ENCODE results near the gene CARS1.
A peak's percentile ranks its signal among the peaks of the same experiment; 100 is the strongest.

CARS1 gene

DNA sequence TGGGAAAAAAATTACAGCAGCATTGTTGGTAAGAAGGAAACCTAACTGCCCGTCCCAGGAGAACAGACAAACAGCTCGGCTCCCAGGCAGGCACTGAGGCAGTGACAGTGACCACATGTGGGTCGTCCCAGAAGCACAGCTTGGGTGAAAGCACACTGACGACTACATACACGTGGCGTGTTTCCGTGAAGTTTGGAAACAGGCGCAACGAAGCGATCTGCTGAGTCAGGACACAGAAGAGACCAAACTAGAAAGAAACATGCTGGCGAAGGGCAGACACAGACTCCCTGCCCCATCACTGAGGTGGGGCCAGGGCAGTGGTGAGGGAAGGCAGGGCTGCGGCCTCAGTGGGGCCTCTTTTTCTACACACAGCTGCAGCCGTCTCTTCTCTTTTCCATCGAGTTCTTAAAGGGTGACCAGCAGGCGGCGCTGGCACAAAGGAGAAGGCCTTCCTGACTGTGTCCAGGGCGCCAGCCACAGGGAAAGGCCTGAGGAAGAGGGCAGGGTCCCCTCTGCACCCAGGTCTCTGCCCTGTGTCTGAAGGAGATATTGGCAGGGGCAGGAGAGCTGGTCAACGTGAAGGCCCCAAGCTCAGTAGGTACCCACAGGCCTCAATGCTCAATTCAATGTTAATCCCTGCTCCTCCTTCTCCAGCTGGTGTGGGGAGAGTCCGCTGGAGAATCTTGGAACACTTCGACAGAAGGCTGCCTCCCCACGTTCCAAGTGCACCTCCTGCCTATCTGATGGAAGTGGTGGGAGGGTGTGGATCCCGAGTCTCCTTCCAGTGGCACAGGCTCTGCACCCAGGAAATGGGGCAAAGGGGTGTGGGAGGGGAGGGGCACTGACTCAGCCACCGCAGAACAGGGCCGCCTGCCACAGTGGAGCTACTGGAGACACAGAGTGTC is 19.9 kb downstream of the CARS1 start:
- DNase-seq = peak; percentile 20

DNA sequence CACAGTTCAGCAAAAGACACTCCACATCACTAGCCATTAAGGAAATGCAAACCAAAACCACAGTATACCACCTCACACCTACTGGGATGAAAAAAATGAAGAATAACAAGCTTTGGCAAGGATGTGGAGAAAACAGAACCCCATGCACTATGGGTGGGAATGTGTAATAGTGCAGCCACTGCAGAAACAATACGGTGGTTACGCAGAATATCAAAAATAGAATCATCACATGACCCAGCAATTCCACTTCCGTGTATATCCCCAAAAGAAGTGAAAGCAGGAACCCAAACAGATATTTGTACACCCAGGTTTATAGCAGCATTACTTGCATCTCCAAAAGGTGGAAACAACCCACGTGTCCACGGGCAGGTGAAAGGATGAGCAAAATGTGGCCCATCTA is 20.8 kb downstream of the CARS1 start:
- no peak for DNase-seq

DNA sequence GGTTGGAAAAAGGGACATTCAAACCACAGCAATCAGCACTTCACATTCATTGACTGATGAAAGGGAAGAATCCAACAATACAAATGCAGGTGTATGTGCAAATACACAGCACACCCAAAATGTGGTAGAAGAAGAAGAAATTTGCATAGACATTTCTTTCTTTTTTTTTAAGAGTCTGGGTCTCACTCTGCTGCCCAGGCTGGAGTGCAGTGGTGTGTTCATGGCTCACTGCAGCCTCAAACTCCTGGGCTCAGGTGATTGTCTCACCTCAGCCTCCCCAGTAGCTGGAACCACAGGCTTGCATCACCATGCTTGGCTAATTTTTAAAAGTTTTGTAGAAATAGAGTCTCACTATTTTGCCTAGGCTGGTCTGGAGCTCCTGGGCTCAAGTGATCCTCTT is 21.9 kb downstream of the CARS1 start:
- DNase-seq = no peak

DNA sequence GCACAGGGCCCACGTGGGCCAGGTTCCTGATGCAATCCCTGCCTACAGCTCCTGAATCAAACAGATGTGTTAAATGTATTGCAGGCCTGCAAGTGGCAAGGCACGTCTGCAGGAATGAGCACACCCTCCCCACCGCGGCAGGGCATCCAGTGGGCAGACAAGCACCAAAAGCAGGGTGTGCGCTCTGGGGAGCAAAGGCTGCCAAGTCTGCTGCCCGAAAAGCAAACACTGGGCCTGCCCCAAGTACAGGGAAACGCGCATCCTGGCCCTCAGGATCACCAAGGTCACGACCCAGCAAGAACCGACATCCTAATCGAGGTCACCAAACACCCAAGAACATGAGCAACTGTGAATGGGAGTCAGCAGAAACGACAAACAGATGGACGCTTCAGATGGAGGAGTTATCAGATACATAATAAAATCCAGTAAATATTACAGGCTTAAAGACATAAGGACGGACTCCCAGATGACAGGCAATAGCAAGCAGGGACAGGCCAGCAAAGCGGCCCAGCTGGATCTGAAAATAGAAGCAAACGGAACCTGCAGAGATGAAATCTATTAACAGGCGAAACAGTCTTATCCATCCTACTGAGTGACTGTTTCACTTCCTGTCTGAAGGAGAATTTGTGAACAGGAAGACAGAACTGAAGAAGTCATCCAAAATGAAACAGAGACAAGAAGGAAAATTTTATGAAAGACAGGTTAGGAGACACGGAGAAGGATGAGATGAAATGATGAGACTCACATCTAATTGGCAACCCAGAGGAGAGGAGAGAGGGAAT is 26.7 kb downstream of the CARS1 start:
- no peak for DNase-seq

DNA sequence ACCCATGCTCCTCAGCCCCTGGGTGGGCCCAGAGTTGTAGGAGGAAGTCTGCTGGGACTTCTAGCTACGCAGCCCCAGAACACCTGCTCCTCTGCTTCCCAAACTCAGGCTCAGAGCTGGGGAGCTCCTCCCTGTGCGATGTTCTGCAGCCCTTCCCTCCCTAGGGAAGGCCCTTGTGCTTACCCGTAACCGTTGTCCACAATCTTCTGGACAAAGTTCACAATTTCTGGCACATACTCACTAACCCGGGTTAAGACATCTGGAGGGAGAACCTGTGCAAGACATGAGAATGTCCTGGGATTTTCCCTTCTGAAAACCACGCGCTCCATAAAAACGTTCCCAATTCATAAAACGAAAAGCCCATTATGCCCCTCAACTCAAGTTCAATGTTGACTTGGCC is 28.4 kb downstream of the CARS1 start:
- no peak for DNase-seq

DNA sequence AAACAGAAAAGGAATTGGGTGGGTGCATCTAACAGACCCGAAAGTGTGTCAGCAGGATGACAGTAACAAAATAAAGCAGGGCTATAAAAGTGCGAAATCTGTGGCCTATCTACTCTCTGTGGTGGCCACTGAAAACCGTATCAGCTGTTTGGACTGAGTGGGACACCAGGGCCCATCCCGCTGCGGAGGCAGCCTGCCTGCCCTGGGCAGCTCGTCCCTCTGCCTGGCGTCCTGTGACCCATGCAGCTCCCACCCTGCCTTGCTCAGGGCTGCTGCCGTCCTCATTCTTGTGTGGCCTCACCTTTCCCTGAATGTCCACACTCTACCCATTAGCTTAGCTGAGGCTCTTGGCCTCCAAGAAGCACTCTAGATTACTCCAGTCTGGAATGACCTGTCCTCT is 30.4 kb downstream of the CARS1 start:
- DNase-seq = no peak

DNA sequence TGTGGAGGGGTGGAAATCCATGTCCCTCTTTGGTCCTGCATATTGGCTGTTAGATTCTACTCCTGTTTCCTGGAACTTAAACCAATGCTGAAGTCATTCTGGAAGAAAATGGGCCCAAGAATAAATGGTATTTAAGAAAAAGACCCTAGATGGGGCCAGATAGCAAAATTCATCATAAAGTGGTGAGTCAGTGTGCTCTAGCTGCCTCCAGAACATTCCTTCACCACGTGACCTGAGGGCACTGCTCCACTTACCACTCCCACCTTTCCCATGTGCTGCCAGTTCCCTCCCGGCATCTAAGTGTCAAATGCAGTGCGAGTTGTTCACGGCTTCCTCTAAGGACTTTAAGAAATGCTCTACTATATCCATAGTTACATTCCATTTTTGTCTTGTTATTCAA is 34.2 kb downstream of the CARS1 start:
- no peak for DNase-seq

DNA sequence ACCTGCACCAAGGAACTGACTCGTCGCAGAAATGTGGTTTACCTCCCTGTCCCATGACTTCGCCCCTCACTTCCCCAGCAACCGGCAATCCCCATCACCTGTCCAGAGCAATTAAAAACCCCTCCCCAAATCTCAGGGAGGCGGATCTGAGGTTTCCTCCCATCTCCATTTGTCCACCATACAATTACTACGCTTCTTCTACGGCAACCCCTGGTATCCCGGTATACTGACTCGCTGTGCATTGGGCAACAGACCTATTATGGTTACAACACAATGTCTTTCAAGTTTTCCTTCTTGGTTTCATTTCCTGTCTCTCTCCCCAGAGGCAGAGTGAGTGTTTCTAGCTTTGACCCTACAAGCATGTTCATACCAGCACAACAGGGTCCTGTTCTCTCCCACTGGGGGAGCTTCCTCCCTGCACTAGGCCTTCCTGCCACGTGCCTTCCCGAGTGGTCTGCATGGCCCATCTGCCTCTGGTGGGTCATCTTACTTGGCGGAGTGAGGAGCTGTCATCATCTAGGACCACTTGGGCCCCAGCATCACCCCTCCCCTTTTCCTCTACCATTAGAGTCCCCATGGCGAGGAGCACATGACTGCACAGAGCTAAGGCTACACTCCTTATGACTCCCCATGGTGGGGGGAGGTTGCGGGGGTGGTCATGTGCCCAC is 34.8 kb downstream of the CARS1 start:
- no peak for DNase-seq

DNA sequence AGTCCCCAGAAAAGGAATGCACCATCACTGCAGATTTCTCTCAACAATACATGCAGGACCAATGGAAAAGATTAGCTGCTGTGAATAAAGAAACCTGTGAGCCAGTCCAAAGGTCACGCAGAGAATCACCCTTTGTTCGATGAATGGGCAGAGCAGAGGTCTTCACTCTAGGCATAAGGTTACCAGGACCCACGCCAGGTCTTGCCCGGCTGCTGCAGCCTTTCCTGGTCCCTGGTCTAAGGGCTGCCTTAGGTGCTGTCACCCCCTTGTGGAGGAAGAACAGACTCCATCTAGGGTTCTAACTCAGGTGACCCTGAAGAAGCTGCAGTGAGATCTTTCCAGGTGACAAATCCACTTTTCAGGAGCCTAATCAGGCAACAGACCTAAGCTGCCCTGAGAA is 36.1 kb downstream of the CARS1 start:
- DNase-seq = no peak

DNA sequence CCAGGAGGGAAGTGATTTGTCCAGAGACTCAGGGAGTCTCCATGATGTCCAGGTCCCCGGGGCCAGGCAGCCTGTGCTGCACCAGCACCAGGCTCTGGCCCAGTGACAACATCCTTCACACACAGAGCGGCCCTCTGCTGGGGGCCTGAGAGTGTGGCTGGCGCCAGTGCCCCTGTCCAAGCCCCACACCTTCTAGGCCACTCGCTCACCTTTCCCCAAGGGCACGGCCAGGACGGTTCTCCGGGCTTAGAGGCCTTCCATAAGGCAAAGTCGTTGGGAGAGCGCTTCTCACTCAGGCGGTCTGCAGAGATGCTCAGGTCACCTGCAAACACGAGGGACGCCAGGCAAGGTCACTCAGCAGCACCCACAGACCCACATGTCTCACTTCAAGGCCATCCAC is 37.2 kb downstream of the CARS1 start:
- DNase-seq = no peak

DNA sequence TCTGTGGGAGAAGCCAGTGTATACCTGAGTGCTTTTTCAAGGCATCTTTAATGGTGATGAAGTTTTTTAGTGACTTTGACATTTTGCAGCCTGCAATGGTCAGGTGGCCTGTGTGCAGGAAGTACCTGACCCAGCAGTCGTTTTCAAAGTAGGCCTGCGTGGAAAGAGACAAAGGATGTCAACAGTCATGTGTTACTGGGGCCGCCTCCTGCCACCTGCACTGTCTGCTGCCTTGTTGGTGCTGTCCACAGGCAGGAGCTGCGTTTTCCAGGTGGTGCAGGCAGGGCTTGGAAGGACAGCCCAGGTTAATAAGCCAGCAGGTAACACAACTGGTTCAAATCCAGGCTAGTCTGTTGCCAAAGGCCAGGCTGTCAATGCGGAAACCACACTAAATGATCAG is 38.6 kb downstream of the CARS1 start:
- DNase-seq = no peak

DNA sequence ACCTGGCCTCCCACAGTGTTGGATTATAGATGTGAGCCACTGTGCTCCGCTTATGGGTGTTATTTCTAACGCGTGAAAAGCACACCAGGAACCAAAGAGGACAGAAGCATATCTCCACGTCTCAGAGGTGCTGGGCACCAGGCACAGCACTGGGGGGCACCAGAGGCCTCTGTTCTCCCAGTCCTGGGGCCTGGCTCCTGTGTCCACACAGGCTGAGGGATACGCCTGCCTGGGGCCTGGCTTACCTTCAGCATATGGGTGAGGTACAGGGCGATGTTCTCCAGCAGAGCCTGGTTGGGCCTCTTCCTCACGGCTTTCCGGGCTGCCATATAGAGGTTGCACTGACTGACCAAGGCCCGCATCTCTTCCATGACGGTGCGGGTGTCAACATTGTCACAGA is 40.4 kb downstream of the CARS1 start:
- DNase-seq = no peak

DNA sequence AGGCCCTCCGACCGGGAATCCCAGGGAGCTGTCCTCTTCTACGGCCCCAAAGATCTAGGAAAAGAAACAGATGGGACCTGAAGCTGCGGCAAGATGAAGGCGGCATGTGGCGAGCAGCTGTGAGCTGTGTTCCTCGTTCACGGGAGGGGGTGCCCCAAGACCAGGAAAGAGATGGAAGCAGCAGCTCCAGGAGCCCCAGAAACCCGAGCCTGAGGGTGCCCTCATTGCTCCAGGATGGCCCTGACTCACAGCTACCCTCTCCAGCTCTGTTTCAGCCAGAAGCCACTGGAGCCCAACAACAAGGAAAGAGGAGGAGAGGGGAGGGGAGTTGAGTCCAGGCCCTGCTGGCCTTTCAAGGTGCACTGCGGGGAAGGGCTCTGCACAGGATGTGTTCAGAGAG is 41.4 kb downstream of the CARS1 start:
- DNase-seq = no peak

DNA sequence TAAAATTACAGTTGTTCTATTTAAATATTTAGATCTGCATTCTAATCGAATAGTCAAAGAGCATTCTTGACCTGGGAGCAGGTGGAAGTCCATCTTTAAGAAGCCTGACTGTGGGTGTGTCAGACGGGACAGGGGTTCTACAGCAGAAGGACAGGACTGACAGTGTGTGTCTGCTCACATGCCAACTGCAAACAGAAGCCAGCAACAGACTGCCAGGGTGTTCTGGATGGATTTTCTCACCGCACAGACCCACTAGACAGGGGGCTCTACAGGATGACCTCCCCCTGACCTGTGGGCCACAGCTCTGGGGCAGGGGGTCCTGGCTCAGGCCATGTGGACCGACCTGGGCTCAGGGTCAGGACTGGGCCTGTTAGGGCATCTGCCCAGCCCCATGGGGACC is 42.3 kb downstream of the CARS1 start:
- no peak for DNase-seq

DNA sequence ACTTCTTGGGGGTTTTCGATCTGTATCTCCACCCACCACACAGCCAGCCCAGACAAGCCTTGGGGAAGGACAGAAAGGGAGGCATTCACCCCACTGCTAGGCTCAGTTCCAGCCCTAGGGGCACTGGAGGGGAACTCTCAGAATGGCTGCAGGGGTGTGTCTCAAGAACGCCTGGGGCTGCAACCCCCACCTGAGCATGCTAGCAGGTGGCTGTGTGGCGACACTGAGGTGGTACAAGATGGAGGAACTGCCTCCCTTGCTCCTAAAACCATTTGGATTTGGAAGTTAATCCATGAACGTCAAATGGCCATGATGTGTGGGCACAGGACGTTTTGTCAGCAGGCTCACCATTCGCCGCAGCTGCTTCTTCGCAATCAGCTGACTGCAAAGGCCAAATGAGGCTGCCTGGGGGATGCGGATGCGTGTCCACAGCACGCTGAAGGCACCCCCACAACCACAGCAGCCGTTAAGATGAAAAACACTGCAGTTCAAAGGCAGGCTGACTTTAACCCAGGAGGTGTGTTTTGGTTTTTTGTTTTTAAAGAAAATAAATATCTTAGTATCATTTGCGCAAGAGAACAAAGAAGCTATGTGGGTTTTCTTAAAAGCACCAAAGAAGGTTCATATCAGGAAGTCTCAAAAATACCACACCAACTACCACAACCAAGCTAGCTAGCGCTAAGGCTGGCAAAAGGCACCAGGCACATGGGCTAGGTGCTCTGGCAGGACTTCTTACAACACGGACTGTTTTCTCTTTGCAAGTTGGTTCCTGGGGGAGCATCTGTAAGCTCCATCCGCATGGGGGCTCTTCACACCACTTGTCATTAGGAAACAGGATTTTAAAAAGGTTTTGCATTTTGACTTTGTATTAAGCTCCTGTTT is 42.9 kb downstream of the CARS1 start:
- DNase-seq = no peak

DNA sequence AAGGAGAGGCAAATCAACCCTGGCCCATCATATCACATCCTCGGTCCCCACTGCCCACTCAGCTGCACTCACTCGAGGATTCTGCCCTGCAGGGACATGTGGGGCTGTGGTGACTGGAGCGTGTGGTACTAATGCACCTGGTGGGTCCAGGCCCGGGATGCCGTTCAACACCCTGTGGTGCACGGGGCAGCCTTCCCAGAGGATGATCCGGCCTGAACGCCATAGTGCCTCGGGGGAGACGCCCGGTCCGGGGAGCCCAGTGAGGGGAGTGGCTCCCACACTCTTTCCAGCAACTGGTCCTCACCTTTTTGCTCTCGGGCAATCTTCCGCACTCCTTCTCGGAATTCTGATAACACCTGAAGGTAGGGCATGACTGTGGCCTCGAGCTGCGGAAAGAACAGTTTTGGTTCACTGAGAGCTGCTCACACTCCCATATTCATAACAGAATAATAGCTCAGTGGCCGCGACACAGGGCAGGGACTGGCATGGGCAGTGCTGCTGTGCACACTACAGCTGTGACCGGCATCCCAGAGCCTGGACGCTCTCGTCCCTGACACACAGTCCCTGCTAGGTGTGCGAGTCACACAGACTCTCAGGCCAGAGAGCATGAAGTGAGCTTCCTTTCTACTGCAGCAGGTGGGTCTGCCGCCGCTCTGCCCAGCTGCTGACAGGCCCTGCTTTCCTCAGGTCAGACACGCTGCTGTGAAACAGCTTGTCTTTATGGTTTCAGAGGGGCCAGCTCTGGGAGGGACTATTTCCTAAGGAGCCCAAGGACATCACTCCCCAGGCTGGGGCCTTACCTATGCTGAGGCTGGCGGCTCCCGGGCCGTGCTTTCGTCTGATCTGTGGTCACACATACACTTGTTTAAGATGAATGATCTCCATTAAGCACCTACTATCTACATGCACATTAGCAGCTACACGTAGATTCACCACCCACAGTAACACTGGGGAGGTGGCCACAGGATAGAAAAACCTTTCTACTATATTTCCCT is 45.0 kb downstream of the CARS1 start:
- DNase-seq = no peak

DNA sequence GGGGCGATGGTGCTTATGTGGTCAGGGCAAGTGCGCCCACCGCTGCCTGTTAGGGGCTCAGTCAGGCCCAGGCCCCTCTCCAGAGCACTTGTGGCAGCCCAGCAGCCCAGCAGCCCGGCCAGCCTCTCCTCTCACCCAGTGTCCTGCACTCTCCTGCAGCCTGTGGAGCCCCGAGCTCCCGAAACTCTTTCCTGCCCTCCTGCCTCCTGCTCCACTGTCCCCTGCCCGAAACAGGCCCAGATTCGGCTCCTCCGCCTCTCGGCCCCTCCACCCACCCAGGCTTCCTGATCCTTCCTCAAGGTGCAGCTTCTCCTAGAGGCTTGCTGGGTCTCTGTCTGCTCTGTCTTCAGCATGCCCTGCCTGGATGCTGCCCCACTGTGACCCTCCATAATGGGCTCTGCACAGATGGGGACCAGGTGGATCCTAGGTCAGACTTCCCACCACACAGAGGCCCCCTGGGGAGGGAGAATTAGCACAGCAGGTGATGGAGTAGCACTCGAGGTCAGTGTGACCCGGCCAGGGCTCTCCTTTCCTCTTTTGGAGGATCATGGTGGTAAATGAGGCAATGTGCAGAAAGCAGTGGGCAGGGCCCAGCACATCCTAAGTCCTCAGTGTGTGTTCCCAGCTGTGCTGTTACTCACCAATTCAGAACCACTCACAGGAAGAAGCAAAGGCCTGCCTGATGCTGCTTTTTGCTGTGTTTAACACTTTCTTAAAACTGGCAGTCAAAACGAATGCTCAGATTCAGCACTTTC is 46.5 kb downstream of the CARS1 start:
- no peak for DNase-seq

DNA sequence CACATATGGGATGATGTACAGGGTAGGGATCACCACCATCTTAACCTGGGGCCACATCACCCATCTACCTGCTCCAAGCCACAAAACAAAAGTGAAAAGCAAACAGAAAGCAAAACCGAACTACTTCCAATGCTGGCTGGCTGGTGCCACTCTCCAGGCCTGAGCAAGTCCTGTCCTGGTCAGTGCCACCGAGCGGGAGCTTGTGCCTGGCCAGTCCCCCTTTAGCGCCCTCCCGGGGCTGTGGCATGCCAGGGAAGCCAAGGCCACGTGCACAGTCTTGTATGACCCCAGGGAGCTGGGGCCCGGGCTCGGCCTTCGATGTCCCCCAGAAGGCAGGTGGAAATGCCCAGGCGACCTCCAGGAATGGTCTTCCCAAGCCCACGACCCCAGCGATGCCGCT is 47.2 kb downstream of the CARS1 start:
- no peak for DNase-seq

DNA sequence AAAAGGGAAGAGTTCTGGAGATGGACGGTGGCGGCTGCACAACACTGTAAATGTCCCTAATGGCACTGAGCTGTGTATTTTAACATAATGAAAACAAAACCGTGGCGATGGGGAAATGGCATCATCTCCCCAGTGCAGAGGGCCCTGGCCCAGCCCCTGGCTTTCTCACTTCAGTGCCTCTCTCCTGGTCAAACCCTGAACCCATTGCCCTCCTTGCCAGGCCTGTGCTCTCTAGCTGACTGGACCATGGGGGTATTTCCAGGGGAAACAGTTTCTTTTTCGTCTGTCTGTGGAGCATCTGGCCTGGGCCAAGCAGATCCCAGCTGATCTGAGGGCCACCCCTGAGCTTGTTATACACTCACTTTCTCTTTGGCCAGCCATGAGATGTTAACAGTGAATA is 47.7 kb downstream of the CARS1 start:
- DNase-seq = no peak

DNA sequence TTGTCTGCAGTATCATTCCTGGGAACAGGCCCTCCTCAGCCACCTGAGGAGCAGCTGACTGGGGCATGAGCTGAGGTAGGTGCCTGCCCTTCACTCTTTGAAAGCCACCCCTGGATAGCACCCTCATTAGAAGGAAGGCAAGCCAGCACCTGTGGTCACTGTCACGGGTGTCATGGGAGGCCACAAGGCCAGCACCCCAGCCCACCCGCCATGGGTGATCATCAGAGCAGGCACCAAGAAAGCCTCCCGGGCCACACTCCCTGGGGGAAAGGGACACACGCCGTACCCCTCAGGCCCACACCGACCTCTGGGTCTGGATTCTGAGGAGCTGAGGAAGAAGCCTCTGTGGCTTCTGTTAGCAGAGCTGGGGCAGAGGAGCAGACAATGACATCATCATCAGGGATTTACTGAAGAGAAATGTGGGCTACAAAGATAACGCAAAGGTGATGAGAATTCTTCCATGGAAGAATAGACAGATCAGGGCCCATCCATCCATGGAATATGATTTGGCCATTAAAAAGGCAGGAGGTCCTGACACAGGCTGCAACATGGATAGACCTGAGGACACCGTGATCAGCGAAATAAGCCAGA is 48.4 kb downstream of the CARS1 start:
- DNase-seq = no peak
